Caco-2 (cell line): Measurements from ENCODE around the gene DDI2. TPM values are rescaled to one million over a fixed set of nuclear protein-coding genes. Genes with fewer than 3 reads are reported as not detected.

Experiments used
- BruUV-seq: library from RNA; stranded (reverse); fragments of 400-500 nt; replicated peaks from 2 replicates; lab custom pipeline; 2021; lab: Mats Ljungman, UMichigan
- CTCF ChIA-PET: fragments of 300-600 bp; sonication (Branson Sonifier 250); formaldehyde crosslinking; loops from one replicate; lab custom pipeline; 2022; ENCODE audit warnings: antibody characterized with exemption; lab: Charles Lee
- POLR2A ChIA-PET: fragments of 300-600 bp; sonication (Branson Sonifier 250); formaldehyde crosslinking; loops from one replicate; lab custom pipeline; 2022; ENCODE audit warnings: antibody characterized with exemption; lab: Charles Lee
- DNase-seq, 2 experiments: peaks; one replicate each; pipeline versions ENCODE4 v3.0.0 to v3.0.0-alpha.2; 2020 to 2022
- H3K27me3 ChIP-seq: replicated peaks from 2 replicates; pipeline ENCODE4 v1.6.0; 2011; ENCODE audit warnings: low read length; ENCODE audit not compliant: control insufficient read depth, insufficient read depth
- H3K36me3 ChIP-seq: 2 replicates; pipeline ENCODE4 v1.5.1; 2011; ENCODE audit warnings: low read length; ENCODE audit not compliant: control insufficient read depth, insufficient read depth
- H3K4me1 ChIP-seq: fragments of 250-450 bp; sonication (Bioruptor Pico); 2 replicates; pipeline ENCODE4 v1.5.1; 2020; ENCODE audit warnings: mild to moderate bottlenecking
- H3K4me3 ChIP-seq: 2 replicates; pipeline ENCODE4 v1.5.1; 2011; ENCODE audit warnings: low read depth, mild to moderate bottlenecking, control low read depth, low read length
- H3K9me3 ChIP-seq: fragments of 250-450 bp; sonication (Bioruptor Pico); 2 replicates; pipeline ENCODE4 v1.5.1; 2020; ENCODE audit warnings: mild to moderate bottlenecking, moderate library complexity
- H3K27ac Mint-ChIP-seq: one replicate; pipeline ENCODE4 v1.8.0; 2022; ENCODE audit warnings: mixed read lengths; ENCODE audit not compliant: unreplicated experiment
- H3K27me3 Mint-ChIP-seq: one replicate; pipeline ENCODE4 v1.8.0; 2022; ENCODE audit warnings: mixed read lengths; ENCODE audit not compliant: insufficient read depth, unreplicated experiment
- H3K36me3 Mint-ChIP-seq: one replicate; pipeline ENCODE4 v1.8.0; 2022; ENCODE audit warnings: mild to moderate bottlenecking, mixed read lengths; ENCODE audit not compliant: insufficient read depth, unreplicated experiment
- H3K4me1 Mint-ChIP-seq: one replicate; pipeline ENCODE4 v1.8.0; 2022; ENCODE audit warnings: low read depth, mixed read lengths; ENCODE audit not compliant: unreplicated experiment
- H3K4me3 Mint-ChIP-seq: one replicate; pipeline ENCODE4 v1.8.0; 2022; ENCODE audit warnings: mild to moderate bottlenecking, moderate library complexity, mixed read lengths; ENCODE audit not compliant: unreplicated experiment
- H3K9me3 Mint-ChIP-seq: one replicate; pipeline ENCODE4 v1.8.0; 2022; ENCODE audit warnings: mixed read lengths; ENCODE audit not compliant: unreplicated experiment
- intact Hi-C: fragments of 100-400 bp; cut with micrococcal nuclease; formaldehyde crosslinking; loops from one replicate; pipeline ENCODE4 v1.10.0; 2022; ENCODE audit not compliant: unreplicated experiment
- total RNA-seq: library from RNA; stranded (reverse); gene quantifications from 2 replicates; pipeline ENCODE4 v1.2.3, GENCODE V29; 2022
- TF ChIP-seq, protein P1 (sequence below), 2 experiments: fragments of 200-600 bp in 1 of 2; IDR thresholded peaks; 1 replicate in 1 of 2; 2 replicates in 1 of 2; pipeline versions ENCODE4 v1.5.1 to v1.8.0; 2011 to 2022; ENCODE audit warnings: antibody characterized with exemption in 1 of 2, control low read depth in 1 of 2, inconsistent platforms in 1 of 2, low read depth in 1 of 2, low read length in 1 of 2, mild to moderate bottlenecking in 1 of 2, moderate library complexity in 1 of 2; ENCODE audit not compliant: insufficient read depth in 1 of 2, severe bottlenecking in 1 of 2, unreplicated experiment in 1 of 2

Gene DDI2
- total RNA-seq, 1 experiment from 2014 or later: 53.4 TPM

DNA sequence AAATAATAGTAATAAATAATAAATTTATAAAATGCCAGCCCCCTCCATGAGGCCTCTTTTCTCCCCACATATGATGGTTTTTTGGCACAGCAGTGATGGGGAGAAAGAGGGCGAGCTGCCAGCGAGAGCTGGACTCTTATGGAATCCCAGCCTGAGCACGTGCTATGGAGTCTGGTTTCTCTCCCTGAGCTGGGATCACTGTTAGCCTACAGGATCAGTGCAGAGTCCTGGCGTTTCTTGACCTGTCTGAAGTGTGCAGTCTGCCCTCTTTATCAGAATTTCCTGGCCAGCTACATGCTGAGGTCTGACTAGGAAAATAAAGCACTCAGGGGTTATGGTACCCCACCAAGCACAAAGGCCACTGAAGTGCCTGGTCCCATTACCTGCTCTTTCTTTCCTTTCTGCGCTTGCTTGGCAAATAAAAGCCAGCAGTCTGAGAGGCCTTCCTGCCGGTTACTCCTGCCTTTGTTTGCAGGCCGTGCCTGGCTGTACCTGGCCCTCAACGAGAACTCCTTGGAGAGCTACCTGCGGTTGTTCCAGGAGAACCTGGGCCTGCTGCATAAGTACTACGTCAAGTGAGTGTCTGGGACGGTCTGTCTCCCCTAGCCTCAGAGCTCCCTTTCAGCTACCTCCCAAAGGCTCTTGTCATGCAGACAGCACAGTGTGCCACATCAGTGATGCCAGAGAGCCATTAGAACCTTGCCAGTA lies 100.3 kb downstream of the DDI2 start:
- H3K9me3 ChIP-seq: no peaks in the 10 kb centered on the region
- ChIA-PET CTCF (no interaction called here), POLR2A (no interaction called here)
- peaks cover 33% of the 10 kb centered on the region for H3K36me3 Mint-ChIP-seq
- no TSS peak for BruUV-seq
- TF ChIP-seq, protein P1, sequence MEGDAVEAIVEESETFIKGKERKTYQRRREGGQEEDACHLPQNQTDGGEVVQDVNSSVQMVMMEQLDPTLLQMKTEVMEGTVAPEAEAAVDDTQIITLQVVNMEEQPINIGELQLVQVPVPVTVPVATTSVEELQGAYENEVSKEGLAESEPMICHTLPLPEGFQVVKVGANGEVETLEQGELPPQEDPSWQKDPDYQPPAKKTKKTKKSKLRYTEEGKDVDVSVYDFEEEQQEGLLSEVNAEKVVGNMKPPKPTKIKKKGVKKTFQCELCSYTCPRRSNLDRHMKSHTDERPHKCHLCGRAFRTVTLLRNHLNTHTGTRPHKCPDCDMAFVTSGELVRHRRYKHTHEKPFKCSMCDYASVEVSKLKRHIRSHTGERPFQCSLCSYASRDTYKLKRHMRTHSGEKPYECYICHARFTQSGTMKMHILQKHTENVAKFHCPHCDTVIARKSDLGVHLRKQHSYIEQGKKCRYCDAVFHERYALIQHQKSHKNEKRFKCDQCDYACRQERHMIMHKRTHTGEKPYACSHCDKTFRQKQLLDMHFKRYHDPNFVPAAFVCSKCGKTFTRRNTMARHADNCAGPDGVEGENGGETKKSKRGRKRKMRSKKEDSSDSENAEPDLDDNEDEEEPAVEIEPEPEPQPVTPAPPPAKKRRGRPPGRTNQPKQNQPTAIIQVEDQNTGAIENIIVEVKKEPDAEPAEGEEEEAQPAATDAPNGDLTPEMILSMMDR (IDR thresholded peaks at IDR 0.05; ENCODE audit: insufficient read depth in 1 of 2, low read depth in 1 of 2, low read length in 1 of 2, severe bottlenecking in 1 of 2, unreplicated experiment in 1 of 2): no peak
- H3K36me3 ChIP-seq: no peaks in the 10 kb centered on the region
- no peak for DNase-seq
- no peaks in the 10 kb centered on the region for H3K27me3 Mint-ChIP-seq
- intact Hi-C loops: no loop called here
- H3K27me3 ChIP-seq: no peaks in the 10 kb centered on the region
- H3K4me1 Mint-ChIP-seq: no peaks in the 10 kb centered on the region
- H3K4me3 ChIP-seq: no peak overlapping the region
- no peaks in the 10 kb centered on the region for H3K4me1 ChIP-seq
- H3K27ac Mint-ChIP-seq: no peak overlapping the region
- H3K9me3 Mint-ChIP-seq: no peaks in the 10 kb centered on the region
- no peak overlapping the region for H3K4me3 Mint-ChIP-seq

GRCh38 chr1:15718199-15718601 lies 100.9 kb downstream of the DDI2 start:
- CTCF ChIA-PET: no interaction called here
- TF ChIP-seq, protein P1 (IDR thresholded peaks at IDR 0.05; ENCODE audit: insufficient read depth in 1 of 2, low read depth in 1 of 2, low read length in 1 of 2, severe bottlenecking in 1 of 2, unreplicated experiment in 1 of 2): no peak
- H3K4me1 Mint-ChIP-seq: no peaks in the 10 kb centered on the region
- H3K36me3 Mint-ChIP-seq: peaks cover 33% of the 10 kb centered on the region
- H3K9me3 Mint-ChIP-seq: no peaks in the 10 kb centered on the region
- no peak for DNase-seq
- Histone ChIP-seq H3K27me3 (no peaks in the 10 kb centered on the region), H3K36me3 (no peaks in the 10 kb centered on the region), H3K4me3 (no peak overlapping the region), H3K4me1 (no peaks in the 10 kb centered on the region), H3K9me3 (no peaks in the 10 kb centered on the region)
- intact Hi-C loops: no loop called here
- no peak overlapping the region for H3K27ac Mint-ChIP-seq
- no TSS peak for BruUV-seq
- H3K27me3 Mint-ChIP-seq: no peaks in the 10 kb centered on the region
- POLR2A ChIA-PET: interaction anchor here (0.6 kb wide), 1 partner anchor 115 kb away, joined by 6 read pairs; no protein-coding TSS in a partner anchor
- no peak overlapping the region for H3K4me3 Mint-ChIP-seq

Other genes with a start within 250 kb of the DDI2 start
- 29.5 and 30.3 TPM in 2 replicates for gene EFHD2, start 207.6 kb upstream of the DDI2 start, total RNA-seq
- gene CTRC, start 179.0 kb upstream of the DDI2 start, total RNA-seq: not detected in 2 replicates
- not detected in 2 replicates for gene CELA2A, start 160.7 kb upstream of the DDI2 start, total RNA-seq
- gene CELA2B, start 141.4 kb upstream of the DDI2 start, total RNA-seq: not detected in 2 replicates
- gene CASP9, start 93.2 kb upstream of the DDI2 start, total RNA-seq: 9.9 and 12.4 TPM in 2 replicates
- gene DNAJC16, start 90.6 kb upstream of the DDI2 start, total RNA-seq: 15.1 and 17.2 TPM in 2 replicates
- gene AGMAT, start 32.4 kb upstream of the DDI2 start, total RNA-seq: 46.5 and 48.3 TPM in 2 replicates
- 33.3 and 38.6 TPM in 2 replicates for gene PLEKHM2, start 66.9 kb downstream of the DDI2 start, total RNA-seq
- 0.49 and 1.1 TPM in 2 replicates for gene SLC25A34, start 118.8 kb downstream of the DDI2 start, total RNA-seq
- 2.7 and 3.5 TPM in 2 replicates for gene TMEM82, start 125.0 kb downstream of the DDI2 start, total RNA-seq
- 3.6 and 5.5 TPM in 2 replicates for gene FBLIM1, start 141.3 kb downstream of the DDI2 start, total RNA-seq
- gene UQCRHL, start 190.2 kb downstream of the DDI2 start, total RNA-seq: 1.8 and 1.9 TPM in 2 replicates
- 46.4 and 47.3 TPM in 2 replicates for gene SPEN, start 230.2 kb downstream of the DDI2 start, total RNA-seq